CD4-positive, alpha-beta T cell (primary cell): ENCODE results near the gene DNTT. TPM values are rescaled to one million over a fixed set of nuclear protein-coding genes. Genes with fewer than 3 reads are reported as not detected.

ENCODE experiments used
- ATAC-seq: fragments of 200-7000 bp; cut with Tn5 transposase; one replicate; pipeline ENCODE4 v1.10.0; 2022; ENCODE audit warnings: mild to moderate bottlenecking; ENCODE audit not compliant: poor library complexity
- CTCF ChIA-PET: fragments of 350-600 bp; sonication (Branson Sonifier 250); formaldehyde crosslinking; loops from one replicate; lab custom pipeline; 2021; ENCODE audit warnings: antibody characterized with exemption, inconsistent platforms; lab: Charles Lee
- POLR2A ChIA-PET: fragments of 350-600 bp; sonication (Branson Sonifier 250); formaldehyde crosslinking; loops from one replicate; lab custom pipeline; 2021; ENCODE audit warnings: antibody characterized with exemption, inconsistent platforms; lab: Charles Lee
- DNase-seq, 14 experiments: peaks; one replicate each; pipeline ENCODE4 v3.0.0-alpha.2; 2013 to 2020; ENCODE audit warnings: mixed read lengths in 2 of 14
- H3K27ac ChIP-seq, 2 donors: one replicate each; pipeline versions ENCODE4 v1.5.1 to v1.7.0; 2013; ENCODE audit warnings: low read length in 2 of 2, low read depth in 1 of 2, mild to moderate bottlenecking in 1 of 2
- H3K27me3 ChIP-seq, 2 experiments: 1 replicate in 1 of 2; 2 replicates in 1 of 2; pipeline versions ENCODE4 v1.6.1 to v1.7.0; 2013; ENCODE audit warnings: low read length in 2 of 2, control low read depth in 1 of 2, mild to moderate bottlenecking in 1 of 2, moderate library complexity in 1 of 2; ENCODE audit not compliant: insufficient read depth in 2 of 2, control insufficient read depth in 1 of 2
- H3K36me3 ChIP-seq: one replicate; pipeline ENCODE4 v1.6.1; 2013; ENCODE audit warnings: low read length, control low read depth; ENCODE audit not compliant: insufficient read depth
- H3K4me1 ChIP-seq: one replicate; pipeline ENCODE4 v1.6.1; 2013; ENCODE audit warnings: low read length, control low read depth; ENCODE audit not compliant: insufficient read depth
- H3K4me3 ChIP-seq: one replicate; pipeline ENCODE4 v1.5.1; 2013; ENCODE audit warnings: mild to moderate bottlenecking, low read length, moderate library complexity
- H3K9me3 ChIP-seq, 2 experiments: 1 replicate in 1 of 2; 2 replicates in 1 of 2; pipeline versions ENCODE4 v1.6.1 to v1.7.0; 2013; ENCODE audit warnings: low read length in 2 of 2, mild to moderate bottlenecking in 2 of 2, control low read depth in 1 of 2, moderate library complexity in 1 of 2; ENCODE audit not compliant: control insufficient read depth in 1 of 2, insufficient read depth in 1 of 2
- H3K27ac Mint-ChIP-seq: one replicate; pipeline ENCODE4 v1.8.0; 2020; ENCODE audit warnings: mixed read lengths
- H3K27me3 Mint-ChIP-seq: one replicate; pipeline ENCODE4 v1.8.0; 2021; ENCODE audit warnings: mixed read lengths
- H3K36me3 Mint-ChIP-seq: one replicate; pipeline ENCODE4 v1.8.0; 2021; ENCODE audit warnings: low read depth, mixed read lengths
- H3K4me1 Mint-ChIP-seq: one replicate; pipeline ENCODE4 v1.8.0; 2021; ENCODE audit warnings: low read depth, mixed read lengths
- H3K4me3 Mint-ChIP-seq: one replicate; pipeline ENCODE4 v1.8.0; 2020; ENCODE audit warnings: mild to moderate bottlenecking, mixed read lengths
- H3K9me3 Mint-ChIP-seq: one replicate; pipeline ENCODE4 v1.8.0; 2020; ENCODE audit warnings: mixed read lengths
- CTCF ChIP-seq: fragments of 200-600 bp; IDR thresholded peaks from one replicate; pipeline ENCODE4 v1.8.0; 2022; ENCODE audit warnings: antibody characterized with exemption, mild to moderate bottlenecking
- intact Hi-C, 2 experiments: fragments of 100-400 bp; cut with DNase I in 1 of 2; cut with micrococcal nuclease in 1 of 2; formaldehyde crosslinking; loops; one replicate each; pipeline versions ENCODE4 v1.15.1 to v1.9.0; 2023 to 2025; cut with DNase I, micrococcal nuclease
- total RNA-seq, 174 experiments: library from RNA in 2 of 174; stranded (reverse) in 2 of 174; gene quantifications; one replicate each; pipeline ENCODE4 v1.2.3 and lab custom pipeline; 2021 to 2026

DNTT gene
- total RNA-seq, 2 experiments from 2014 or later, result 0.11 TPM; not detected in 1

- Mint-ChIP-seq H3K36me3 (no peaks in the 10 kb centered on the region), H3K27me3 (peaks cover 20% of the 10 kb centered on the region), H3K4me3 (no peak overlapping the region), H3K9me3 (no peaks in the 10 kb centered on the region), H3K4me1 (peaks cover 25% of the 10 kb centered on the region), H3K27ac (no peak overlapping the region)
- Histone ChIP-seq H3K9me3 (no peaks in the 10 kb centered on the region), H3K36me3 (no peaks in the 10 kb centered on the region), H3K27ac (no peak overlapping the region), H3K4me1 (peaks cover 5% of the 10 kb centered on the region), H3K4me3 (no peak overlapping the region), H3K27me3 (peaks cover 0 to 2% of the 10 kb centered on the region in 2 experiments)
- no peak for TF ChIP-seq CTCF
- ATAC-seq, result no peak
- intact Hi-C loops, result no loop called here
- no peak for DNase-seq
- ChIA-PET POLR2A (interaction anchor here (1.6 kb wide), 1 partner anchor 8 kb away, joined by 3 read pairs; no protein-coding TSS in a partner anchor), CTCF (interaction anchor here (0.6 to 1.0 kb wide), 2 partner anchors 61 to 1528 kb away, joined by 3 read pairs; no protein-coding TSS in a partner anchor)
These were observed 5.5 kb downstream of the DNTT start for GRCh38 chr10:96309628-96310320.

GRCh38 chr10:96310321-96310669 is 6.1 kb downstream of the DNTT start:
- no peaks in the 10 kb centered on the region for H3K36me3 Mint-ChIP-seq
- no peak overlapping the region for H3K4me3 Mint-ChIP-seq
- DNase-seq, result no peak
- no peak for TF ChIP-seq CTCF
- no peaks in the 10 kb centered on the region for H3K9me3 ChIP-seq
- peaks cover 20% of the 10 kb centered on the region for H3K4me1 Mint-ChIP-seq
- H3K27ac Mint-ChIP-seq, result no peak overlapping the region
- no peak overlapping the region for H3K4me3 ChIP-seq
- H3K36me3 ChIP-seq, result no peaks in the 10 kb centered on the region
- H3K9me3 Mint-ChIP-seq, result no peaks in the 10 kb centered on the region
- H3K4me1 ChIP-seq, result peaks cover 5% of the 10 kb centered on the region
- ChIA-PET CTCF (interaction anchor here (0.6 to 1.0 kb wide), 2 partner anchors 60 to 1527 kb away, joined by 3 read pairs; no protein-coding TSS in a partner anchor), POLR2A (interaction anchor here (1.6 kb wide), 1 partner anchor 9 kb away, joined by 3 read pairs; no protein-coding TSS in a partner anchor)
- ATAC-seq, result no peak
- H3K27me3 Mint-ChIP-seq, result peaks cover 20% of the 10 kb centered on the region
- H3K27ac ChIP-seq, result no peak overlapping the region
- H3K27me3 ChIP-seq, result peaks cover 0 to 2% of the 10 kb centered on the region in 2 experiments
- intact Hi-C loops, result no loop called here

GRCh38 chr10:96311180-96311715 is 7.0 kb downstream of the DNTT start:
- H3K27ac Mint-ChIP-seq, result no peak overlapping the region

More at GRCh38 chr10:96311180-96311715, 7.0 kb downstream of the DNTT start:
- CTCF ChIA-PET, result no interaction called here
- Histone ChIP-seq H3K4me3 (no peak overlapping the region), H3K27me3 (peaks cover 0 to 2% of the 10 kb centered on the region in 2 experiments), H3K4me1 (peaks cover 3% of the 10 kb centered on the region), H3K36me3 (no peaks in the 10 kb centered on the region), H3K9me3 (no peaks in the 10 kb centered on the region), H3K27ac (no peak overlapping the region)
- no peak for TF ChIP-seq CTCF
- H3K27me3 Mint-ChIP-seq, result peaks cover 23% of the 10 kb centered on the region
- H3K4me3 Mint-ChIP-seq, result no peak overlapping the region
- DNase-seq (no peak), ATAC-seq (no peak)
- H3K9me3 Mint-ChIP-seq, result no peaks in the 10 kb centered on the region
- peaks cover 10% of the 10 kb centered on the region for H3K4me1 Mint-ChIP-seq
- POLR2A ChIA-PET, result interaction anchor here (1.6 kb wide), 1 partner anchor 9 kb away, joined by 3 read pairs; no protein-coding TSS in a partner anchor
- H3K36me3 Mint-ChIP-seq, result no peaks in the 10 kb centered on the region
- intact Hi-C loops, result no loop called here
